ENCODE measurements around the gene CCDC149. TPM values are rescaled to one million over a fixed set of nuclear protein-coding genes. Genes with fewer than 3 reads are reported as not detected.

CCDC149 gene
- total RNA-seq, 4 donors from 2014 or later: 2.8 to 10.0 (median 4.8) TPM

- ATAC-seq (no peak), DNase-seq (no peak)
- Histone ChIP-seq H3K36me3 (no peaks in the 10 kb centered on the region), H3K9me3 (no peaks in the 10 kb centered on the region), H3K4me1 (no peaks in the 10 kb centered on the region), H3K27ac (no peak overlapping the region), H3K4me3 (no peak overlapping the region), H3K27me3 (no peaks in the 10 kb centered on the region)
- in situ Hi-C loops (cut with MboI; ENCODE audit: low sequenced_read_pairs in 4 of 4) (no loop called here), intact Hi-C loops (cut with DNase I; ENCODE audit: low total_unique reads) (no loop called here)
- TF ChIP-seq, protein P1, sequence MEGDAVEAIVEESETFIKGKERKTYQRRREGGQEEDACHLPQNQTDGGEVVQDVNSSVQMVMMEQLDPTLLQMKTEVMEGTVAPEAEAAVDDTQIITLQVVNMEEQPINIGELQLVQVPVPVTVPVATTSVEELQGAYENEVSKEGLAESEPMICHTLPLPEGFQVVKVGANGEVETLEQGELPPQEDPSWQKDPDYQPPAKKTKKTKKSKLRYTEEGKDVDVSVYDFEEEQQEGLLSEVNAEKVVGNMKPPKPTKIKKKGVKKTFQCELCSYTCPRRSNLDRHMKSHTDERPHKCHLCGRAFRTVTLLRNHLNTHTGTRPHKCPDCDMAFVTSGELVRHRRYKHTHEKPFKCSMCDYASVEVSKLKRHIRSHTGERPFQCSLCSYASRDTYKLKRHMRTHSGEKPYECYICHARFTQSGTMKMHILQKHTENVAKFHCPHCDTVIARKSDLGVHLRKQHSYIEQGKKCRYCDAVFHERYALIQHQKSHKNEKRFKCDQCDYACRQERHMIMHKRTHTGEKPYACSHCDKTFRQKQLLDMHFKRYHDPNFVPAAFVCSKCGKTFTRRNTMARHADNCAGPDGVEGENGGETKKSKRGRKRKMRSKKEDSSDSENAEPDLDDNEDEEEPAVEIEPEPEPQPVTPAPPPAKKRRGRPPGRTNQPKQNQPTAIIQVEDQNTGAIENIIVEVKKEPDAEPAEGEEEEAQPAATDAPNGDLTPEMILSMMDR (IDR thresholded peaks at IDR 0.05 in 4 of 5, conservative IDR thresholded peaks at IDR 0.05 in 1 of 5): no peak
- no peak for TF ChIP-seq POLR2A (IDR thresholded peaks at IDR 0.05)
Measured at GRCh38 chr4:24884902-24885301, 27.9 kb downstream of the CCDC149 start.

DNA sequence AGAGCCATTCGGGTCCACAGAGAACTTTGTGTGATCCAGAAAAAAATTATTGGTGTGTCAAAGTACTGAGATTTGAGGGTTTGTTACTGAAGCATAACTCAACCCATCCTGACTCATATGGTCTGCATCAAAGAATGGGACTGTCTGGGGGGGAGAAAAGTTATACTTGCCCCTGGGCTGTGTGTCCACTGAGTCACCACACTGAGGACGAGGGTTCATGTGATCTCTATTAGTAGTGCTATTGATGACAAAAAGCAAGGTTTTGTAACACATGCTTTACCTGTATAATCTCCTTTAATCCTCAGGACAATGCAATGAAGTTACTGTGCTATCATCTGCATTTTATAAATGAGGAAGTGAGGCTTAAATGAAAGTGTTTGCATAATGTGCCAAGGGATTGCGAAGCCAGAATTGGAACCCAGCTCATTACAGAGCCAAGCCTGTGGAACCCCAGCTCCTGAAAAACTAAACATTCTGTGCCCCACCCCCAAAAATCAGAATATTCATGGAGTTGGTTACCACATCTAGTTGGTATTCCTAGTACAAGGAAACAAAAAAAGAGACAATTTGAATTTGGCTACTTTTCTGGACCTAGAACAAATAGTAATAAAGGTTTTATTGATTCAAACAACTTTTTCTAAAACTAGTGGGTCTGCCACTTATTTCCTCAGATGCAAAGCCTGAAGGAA, 31.2 kb downstream of the CCDC149 start:
- DNase-seq: no peak
- intact Hi-C loops (cut with DNase I; ENCODE audit: low total_unique reads) (no loop called here), in situ Hi-C loops (cut with MboI; ENCODE audit: low sequenced_read_pairs in 4 of 4) (no loop called here)
- Histone ChIP-seq H3K4me1 (no peaks in the 10 kb centered on the region), H3K9me3 (no peaks in the 10 kb centered on the region), H3K27ac (no peak overlapping the region), H3K36me3 (no peaks in the 10 kb centered on the region), H3K27me3 (no peaks in the 10 kb centered on the region), H3K4me3 (no peak overlapping the region)
- ATAC-seq: no peak
- TF ChIP-seq, protein P1 (IDR thresholded peaks at IDR 0.05 in 4 of 5, conservative IDR thresholded peaks at IDR 0.05 in 1 of 5): no peak
- no peak for TF ChIP-seq POLR2A (IDR thresholded peaks at IDR 0.05)

GRCh38 chr4:24880186-24880585, 32.7 kb downstream of the CCDC149 start:
- H3K27ac ChIP-seq: no peak overlapping the region
- no peak overlapping the region for H3K4me3 ChIP-seq
- intact Hi-C loops (cut with DNase I; ENCODE audit: low total_unique reads) (no loop called here), in situ Hi-C loops (cut with MboI; ENCODE audit: low sequenced_read_pairs in 4 of 4) (no loop called here)
- no peak for DNase-seq
- H3K27me3 ChIP-seq: no peaks in the 10 kb centered on the region
- no peaks in the 10 kb centered on the region for H3K9me3 ChIP-seq
- ATAC-seq: no peak
- TF ChIP-seq POLR2A (IDR thresholded peaks at IDR 0.05): no peak
- TF ChIP-seq, protein P1 (IDR thresholded peaks at IDR 0.05 in 4 of 5, conservative IDR thresholded peaks at IDR 0.05 in 1 of 5): no peak
- H3K36me3 ChIP-seq: no peaks in the 10 kb centered on the region
- H3K4me1 ChIP-seq: no peaks in the 10 kb centered on the region

DNA sequence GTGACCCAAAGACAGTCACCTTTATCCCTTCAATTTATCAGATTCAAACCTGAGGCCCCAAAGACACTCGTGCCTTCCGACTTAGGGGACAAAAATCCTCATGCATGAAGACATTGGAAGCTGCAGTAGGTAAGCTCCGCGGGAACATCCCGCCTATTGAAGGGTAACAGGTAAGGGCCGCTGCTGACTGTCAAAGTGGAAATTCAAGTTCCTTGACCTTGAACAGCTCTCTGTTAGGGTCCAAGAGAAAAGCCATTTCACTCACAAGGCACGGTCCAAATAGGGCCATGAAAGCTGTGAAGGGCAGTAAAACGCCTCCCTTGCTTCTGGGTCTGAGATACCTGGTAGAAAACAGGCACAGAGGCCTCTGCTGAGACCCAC, 34.2 kb downstream of the CCDC149 start:
- Histone ChIP-seq H3K4me1 (no peaks in the 10 kb centered on the region), H3K27ac (no peak overlapping the region), H3K27me3 (no peaks in the 10 kb centered on the region), H3K36me3 (no peaks in the 10 kb centered on the region), H3K9me3 (no peaks in the 10 kb centered on the region), H3K4me3 (no peak overlapping the region)
- in situ Hi-C loops (cut with MboI; ENCODE audit: low sequenced_read_pairs in 4 of 4) (no loop called here), intact Hi-C loops (cut with DNase I; ENCODE audit: low total_unique reads) (no loop called here)
- DNase-seq (no peak), ATAC-seq (no peak)
- TF ChIP-seq POLR2A (IDR thresholded peaks at IDR 0.05): no peak
- TF ChIP-seq, protein P1 (IDR thresholded peaks at IDR 0.05 in 4 of 5, conservative IDR thresholded peaks at IDR 0.05 in 1 of 5): no peak
